Lower leg skin (tissue), 3 donors: ENCODE data around the gene RESP18.

Source experiments
- CTCF ChIP-seq, 3 donors: fragments of 450-650 bp; IDR thresholded peaks; one replicate each; pipeline ENCODE4 v1.5.1; 2016; ENCODE audit warnings: antibody characterized with exemption in 3 of 3, mild to moderate bottlenecking in 3 of 3, moderate library complexity in 2 of 3
- POLR2A ChIP-seq, 2 donors: fragments of 450-650 bp; IDR thresholded peaks; one replicate each; pipeline ENCODE4 v1.6.1; 2016 to 2017; ENCODE audit warnings: antibody characterized with exemption in 2 of 2, mild to moderate bottlenecking in 1 of 2, moderate library complexity in 1 of 2

DNA sequence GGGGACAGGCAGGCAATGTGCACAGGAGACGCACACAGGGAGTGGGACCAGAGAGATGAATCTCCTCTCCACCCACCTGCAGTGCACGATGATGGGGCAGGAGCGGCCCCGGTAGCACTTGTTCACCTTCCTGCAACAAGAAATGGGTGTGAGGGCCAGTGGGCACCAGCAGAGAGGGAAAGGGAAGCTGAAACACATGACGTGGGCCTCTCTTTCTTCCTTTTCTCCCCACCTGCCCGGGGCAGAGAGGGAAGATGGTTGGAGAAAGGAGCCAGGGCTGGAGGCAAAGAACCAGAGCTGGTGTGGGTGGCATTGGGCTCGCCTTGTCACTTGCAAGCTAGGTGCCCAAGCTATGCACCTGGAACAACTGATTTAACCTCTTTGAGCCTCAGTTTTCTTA is 41.1 kb downstream of the RESP18 start:
- TF ChIP-seq CTCF (IDR thresholded peaks at IDR 0.05) (no peak), POLR2A (IDR thresholded peaks at IDR 0.05) (no peak)
